ENCODE results near the gene ST6GALNAC6.

ST6GALNAC6 gene

GRCh38 chr9:127931092-127931881 lies 31.9 kb upstream of the ST6GALNAC6 start:
- peak in 1 of 2 donors; percentile 43 for DNase-seq

GRCh38 chr9:127930231-127931091 lies 31.1 kb upstream of the ST6GALNAC6 start, which contains the start of gene PIP5KL1:
Gene PIP5KL1, minus strand, starts transcription at chr9:127930777. Its CDS starts 25 bp downstream, at chr9:127930752.
- DNase-seq: peak; percentile 62 to 70

- DNase-seq: no peak
These were observed 30.2 kb upstream of the ST6GALNAC6 start for GRCh38 chr9:127929625-127929979.

- no peak for DNase-seq
These were observed 29.5 kb upstream of the ST6GALNAC6 start for GRCh38 chr9:127928676-127929624.

GRCh38 chr9:127927988-127928675 lies 28.7 kb upstream of the ST6GALNAC6 start:
- no peak for DNase-seq

GRCh38 chr9:127927201-127927987 lies 28.0 kb upstream of the ST6GALNAC6 start:
- DNase-seq: peak; percentile 83 to 86

GRCh38 chr9:127926906-127927200 lies 27.4 kb upstream of the ST6GALNAC6 start:
- DNase-seq: no peak

- no peak for DNase-seq
These were observed 26.8 kb upstream of the ST6GALNAC6 start for GRCh38 chr9:127925959-127926905.

GRCh38 chr9:127924736-127925444 lies 25.5 kb upstream of the ST6GALNAC6 start:
- no peak for DNase-seq

- no peak for DNase-seq
These were observed 24.4 kb upstream of the ST6GALNAC6 start for GRCh38 chr9:127923771-127924170.

GRCh38 chr9:127923046-127923445 lies 23.6 kb upstream of the ST6GALNAC6 start:
- DNase-seq: no peak

GRCh38 chr9:127921557-127922120 lies 22.2 kb upstream of the ST6GALNAC6 start:
- DNase-seq: peak; percentile 78 to 82

GRCh38 chr9:127920794-127921193 lies 21.4 kb upstream of the ST6GALNAC6 start:
- DNase-seq: no peak

GRCh38 chr9:127919253-127919815 lies 19.9 kb upstream of the ST6GALNAC6 start:
- DNase-seq: peak in 1 of 2 donors; percentile 82

- DNase-seq: no peak
These were observed 19.0 kb upstream of the ST6GALNAC6 start for GRCh38 chr9:127918183-127919107.

- DNase-seq: peak in 1 of 2 donors; percentile 77
These were observed 18.2 kb upstream of the ST6GALNAC6 start for GRCh38 chr9:127917603-127918002.

All from CD4-positive, alpha-beta T cell treated with Interleukin-4 for 1 hour (primary cell).